RWPE2 (cell line): ENCODE measurements around the gene RELCH.
A peak's percentile ranks its signal among the peaks of the same experiment; 100 is the strongest.

Experiments
- ATAC-seq: fragments of 200-7000 bp; cut with Tn5 transposase; 3 replicates; pipeline ENCODE4 v1.9.1; 2021; ENCODE audit warnings: low read depth
- DNase-seq: peaks from one replicate; pipeline ENCODE4 v3.0.0-alpha.2; 2020; ENCODE audit warnings: low spot score
- H3K27ac ChIP-seq: fragments of 450-650 bp; 2 replicates; pipeline ENCODE4 v1.5.1; 2017; ENCODE audit warnings: mild to moderate bottlenecking; ENCODE audit not compliant: poor library complexity, severe bottlenecking
- H3K27me3 ChIP-seq: fragments of 250-450 bp; sonication (Bioruptor Pico); 2 replicates; pipeline ENCODE4 v1.5.1; 2021; ENCODE audit warnings: mild to moderate bottlenecking, moderate library complexity; ENCODE audit not compliant: insufficient read depth, poor library complexity, severe bottlenecking
- H3K36me3 ChIP-seq: fragments of 250-450 bp; sonication (Bioruptor Pico); 2 replicates; pipeline ENCODE4 v1.5.1; 2020; ENCODE audit warnings: low read depth, mild to moderate bottlenecking, moderate library complexity
- H3K4me1 ChIP-seq: fragments of 250-450 bp; sonication (Bioruptor Pico); 2 replicates; pipeline ENCODE4 v1.5.1; 2021; ENCODE audit warnings: mild to moderate bottlenecking, moderate library complexity; ENCODE audit not compliant: insufficient read depth, poor library complexity, severe bottlenecking
- H3K4me3 ChIP-seq: fragments of 250-450 bp; sonication (Bioruptor Pico); 2 replicates; pipeline ENCODE4 v1.5.1; 2021; ENCODE audit warnings: mild to moderate bottlenecking, moderate library complexity; ENCODE audit not compliant: severe bottlenecking
- H3K9me3 ChIP-seq: fragments of 250-450 bp; sonication (Bioruptor Pico); 2 replicates; pipeline ENCODE4 v1.5.1; 2021; ENCODE audit warnings: mild to moderate bottlenecking, moderate library complexity; ENCODE audit not compliant: severe bottlenecking
- CTCF ChIP-seq: fragments of 450-650 bp; IDR thresholded peaks from one replicate; pipeline ENCODE4 v1.5.1; 2017; ENCODE audit warnings: mild to moderate bottlenecking, moderate library complexity; ENCODE audit not compliant: poor library complexity, severe bottlenecking

Gene RELCH

GRCh38 chr18:62332964-62333695 is 146.1 kb downstream of the RELCH start:
- no peak for ATAC-seq
- H3K36me3 ChIP-seq = no peaks in the 10 kb centered on the region
- H3K27ac ChIP-seq = no peak overlapping the region
- no peak for DNase-seq
- no peaks in the 10 kb centered on the region for H3K27me3 ChIP-seq
- no peaks in the 10 kb centered on the region for H3K9me3 ChIP-seq
- peaks cover 4% of the 10 kb centered on the region for H3K4me1 ChIP-seq
- no peak overlapping the region for H3K4me3 ChIP-seq
- TF ChIP-seq CTCF = no peak

GRCh38 chr18:62334120-62334519 is 147.1 kb downstream of the RELCH start:
- no peak overlapping the region for H3K4me3 ChIP-seq
- no peak overlapping the region for H3K27ac ChIP-seq
- H3K27me3 ChIP-seq = no peaks in the 10 kb centered on the region
- DNase-seq (no peak), ATAC-seq (peak; percentile 96)
- H3K36me3 ChIP-seq = no peaks in the 10 kb centered on the region
- H3K4me1 ChIP-seq = peaks cover 4% of the 10 kb centered on the region
- no peaks in the 10 kb centered on the region for H3K9me3 ChIP-seq
- TF ChIP-seq CTCF = no peak

GRCh38 chr18:62335494-62335893 is 148.4 kb downstream of the RELCH start:
- peaks cover 13% of the 10 kb centered on the region for H3K4me1 ChIP-seq
- H3K4me3 ChIP-seq = no peak overlapping the region
- H3K27ac ChIP-seq = no peak overlapping the region
- DNase-seq (no peak), ATAC-seq (no peak)
- H3K36me3 ChIP-seq = no peaks in the 10 kb centered on the region
- H3K27me3 ChIP-seq = no peaks in the 10 kb centered on the region
- no peak for TF ChIP-seq CTCF
- H3K9me3 ChIP-seq = no peaks in the 10 kb centered on the region

- H3K27ac ChIP-seq = no peak overlapping the region
- H3K36me3 ChIP-seq = no peaks in the 10 kb centered on the region
- ATAC-seq = no peak
- no peak for TF ChIP-seq CTCF
- no peaks in the 10 kb centered on the region for H3K9me3 ChIP-seq
- peaks cover 13% of the 10 kb centered on the region for H3K4me1 ChIP-seq
- no peak for DNase-seq
- no peaks in the 10 kb centered on the region for H3K27me3 ChIP-seq
- no peak overlapping the region for H3K4me3 ChIP-seq
Measured at GRCh38 chr18:62336618-62337017, 149.6 kb downstream of the RELCH start.

- ATAC-seq (no peak), DNase-seq (no peak)
- Histone ChIP-seq H3K4me3 (no peak overlapping the region), H3K36me3 (no peaks in the 10 kb centered on the region), H3K27ac (no peak overlapping the region), H3K4me1 (peaks cover 13% of the 10 kb centered on the region), H3K27me3 (no peaks in the 10 kb centered on the region), H3K9me3 (no peaks in the 10 kb centered on the region)
- TF ChIP-seq CTCF = no peak
Measured at GRCh38 chr18:62337336-62337735, 150.3 kb downstream of the RELCH start.
